Panc1 (cell line): ENCODE data around the gene BICRA. TPM values are rescaled to one million over a fixed set of nuclear protein-coding genes. Genes with fewer than 3 reads are reported as not detected.

ENCODE experiments used
- total RNA-seq: library from RNA; stranded (reverse); gene quantifications from one replicate; pipeline ENCODE4 v1.2.1, GENCODE V29; 2021; ENCODE audit not compliant: unreplicated experiment

BICRA gene
- total RNA-seq, 1 experiment from 2014 or later: 13.7 TPM

Other genes with a start within 250 kb of the BICRA start
- gene MEIS3, start 189.6 kb upstream of the BICRA start, total RNA-seq: 11.3 TPM
- 0.10 TPM for gene SLC8A2, start 137.2 kb upstream of the BICRA start, total RNA-seq
- gene KPTN, start 124.9 kb upstream of the BICRA start, total RNA-seq: 26.5 TPM
- 71.0 TPM for gene NAPA, start 94.1 kb upstream of the BICRA start, total RNA-seq
- 0.15 TPM for gene ZNF541, start 36.0 kb upstream of the BICRA start, total RNA-seq
- gene EHD2, start 104.3 kb downstream of the BICRA start, total RNA-seq: 41.8 TPM
- gene NOP53, start 136.4 kb downstream of the BICRA start, total RNA-seq: 64.3 TPM
- gene SELENOW, start 169.6 kb downstream of the BICRA start, total RNA-seq: 62.0 TPM
- gene TPRX1, start 195.4 kb downstream of the BICRA start, total RNA-seq: not detected
- not detected for gene CRX, start 212.8 kb downstream of the BICRA start, total RNA-seq